ENCODE results near the gene IFT22. TPM values are rescaled to one million over a fixed set of nuclear protein-coding genes. Genes with fewer than 3 reads are reported as not detected.

Gene IFT22
- total RNA-seq, 1 experiment from 2014 or later, result 21.3 TPM

DNA sequence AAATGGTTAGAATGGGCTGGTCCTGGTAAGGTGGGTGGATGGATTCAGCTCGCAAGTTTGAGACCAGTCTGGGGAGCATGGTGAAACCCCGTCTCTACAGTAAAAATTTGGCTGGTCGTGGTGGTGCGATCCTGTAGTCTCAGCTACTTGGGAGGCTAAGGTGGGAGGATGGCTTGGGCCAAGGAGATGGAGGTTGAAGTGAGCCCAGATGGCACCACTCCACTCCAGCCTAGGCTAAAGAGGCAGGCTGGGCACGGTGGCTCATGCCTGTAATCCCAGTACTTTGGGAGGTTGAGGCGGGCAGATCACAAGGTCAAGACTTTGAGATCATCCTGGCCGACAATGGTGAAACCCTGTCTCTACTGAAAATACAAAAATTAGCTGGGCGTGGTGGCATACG lies 15.3 kb downstream of the IFT22 start:
- Mint-ChIP-seq H3K27ac (0 out of 7 replicates have a peak overlapping the region, but pooled peaks of 1 of the 3 experiments have one; percentile 0), H3K36me3 (ENCODE audit: insufficient read depth in 1 of 3, low read depth in 3 of 3) (peaks cover 42 to 68% (median 46%) of the 10 kb centered on the region in 3 experiments), H3K4me3 (peak overlapping the region; percentile 2 to 18; a peak in 2 of 5 replicates), H3K9me3 (peaks cover 0 to 6% of the 10 kb centered on the region in 2 experiments; a peak in 2 of 5 replicates), H3K27me3 (ENCODE audit: low read depth) (0 out of 2 replicates have a peak, but pooled peaks cover 2% of the 10 kb centered on the region), H3K4me1 (peaks cover 20% of the 10 kb centered on the region in 2 experiments)
- Histone ChIP-seq H2BK5ac (ENCODE audit: insufficient read length, low read length) (no peak overlapping the region), H2BK120ac (ENCODE audit: low read depth, low read length, poor library complexity, severe bottlenecking) (no peak overlapping the region), H3T11ph (ENCODE audit: low read length) (no peak overlapping the region), H3K4me2 (ENCODE audit: insufficient read depth, insufficient read length, low read length) (no peak overlapping the region), H4K5ac (ENCODE audit: insufficient read length, low read depth, low read length) (no peak overlapping the region), H3K27ac (ENCODE audit: insufficient read length, low read depth, low read length) (no peak overlapping the region), H2AFZ (ENCODE audit: low read length) (no peak overlapping the region), H3K18ac (ENCODE audit: insufficient read length, low read depth, low read length) (no peak overlapping the region), H4K20me1 (ENCODE audit: control insufficient read depth, insufficient read depth, insufficient read length) (no peaks in the 10 kb centered on the region), H3K4me1 (ENCODE audit: insufficient read depth, low read length) (no peaks in the 10 kb centered on the region; the same call in 1 of the 2 replicates), H3K79me1 (ENCODE audit: insufficient read depth, low read depth, low read length, poor library complexity, severe bottlenecking) (peaks cover 4% of the 10 kb centered on the region), H3K79me2 (ENCODE audit: insufficient read depth, low read length) (peaks cover 13% of the 10 kb centered on the region; the same call in 1 of the 2 replicates), H2AK5ac (ENCODE audit: insufficient read length, low read length) (no peak overlapping the region), H3K4ac (ENCODE audit: low read depth, low read length) (no peak overlapping the region), H3K27me3 (ENCODE audit: insufficient read depth, low read length) (no peaks in the 10 kb centered on the region), H3K56ac (ENCODE audit: insufficient read length, low read depth, low read length) (no peak overlapping the region), H3K9me3 (ENCODE audit: control insufficient read depth, low read depth, low read length) (no peaks in the 10 kb centered on the region), H4K8ac (replicated peaks; ENCODE audit: insufficient read length, low read depth, low read length) (no peak overlapping the region), H3K23me2 (ENCODE audit: insufficient read length, low read depth, low read length, poor library complexity, severe bottlenecking) (peaks cover 3% of the 10 kb centered on the region), H2BK12ac (ENCODE audit: insufficient read length, low read depth, low read length) (no peak overlapping the region), H2BK20ac (ENCODE audit: low read depth, low read length, poor library complexity, severe bottlenecking) (no peak overlapping the region), H3K9ac (ENCODE audit: extremely low read depth, insufficient read length, low read length) (no peak overlapping the region), H4K91ac (ENCODE audit: insufficient read length, low read depth, low read length) (no peak overlapping the region), H2BK15ac (ENCODE audit: low read depth, low read length) (no peak overlapping the region), H3K23ac (ENCODE audit: insufficient read length, low read depth, low read length) (no peak overlapping the region), H3K14ac (ENCODE audit: insufficient read depth, low read length) (no peak overlapping the region)
- DNase-seq, result no peak
- WGBS (ENCODE audit: extremely low coverage, insufficient read length, low lambda C conversion rate), result no CpG with 5 or more reads among the region's 9 CpGs
- TF ChIP-seq, protein P1, sequence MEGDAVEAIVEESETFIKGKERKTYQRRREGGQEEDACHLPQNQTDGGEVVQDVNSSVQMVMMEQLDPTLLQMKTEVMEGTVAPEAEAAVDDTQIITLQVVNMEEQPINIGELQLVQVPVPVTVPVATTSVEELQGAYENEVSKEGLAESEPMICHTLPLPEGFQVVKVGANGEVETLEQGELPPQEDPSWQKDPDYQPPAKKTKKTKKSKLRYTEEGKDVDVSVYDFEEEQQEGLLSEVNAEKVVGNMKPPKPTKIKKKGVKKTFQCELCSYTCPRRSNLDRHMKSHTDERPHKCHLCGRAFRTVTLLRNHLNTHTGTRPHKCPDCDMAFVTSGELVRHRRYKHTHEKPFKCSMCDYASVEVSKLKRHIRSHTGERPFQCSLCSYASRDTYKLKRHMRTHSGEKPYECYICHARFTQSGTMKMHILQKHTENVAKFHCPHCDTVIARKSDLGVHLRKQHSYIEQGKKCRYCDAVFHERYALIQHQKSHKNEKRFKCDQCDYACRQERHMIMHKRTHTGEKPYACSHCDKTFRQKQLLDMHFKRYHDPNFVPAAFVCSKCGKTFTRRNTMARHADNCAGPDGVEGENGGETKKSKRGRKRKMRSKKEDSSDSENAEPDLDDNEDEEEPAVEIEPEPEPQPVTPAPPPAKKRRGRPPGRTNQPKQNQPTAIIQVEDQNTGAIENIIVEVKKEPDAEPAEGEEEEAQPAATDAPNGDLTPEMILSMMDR (conservative IDR thresholded peaks at IDR 0.05), result no peak

Measured in H9 (cell line).